Measurements from ENCODE around the gene ETNPPL. TPM values are rescaled to one million over a fixed set of nuclear protein-coding genes. Genes with fewer than 3 reads are reported as not detected.

Gene ETNPPL
- not detected for total RNA-seq

DNA sequence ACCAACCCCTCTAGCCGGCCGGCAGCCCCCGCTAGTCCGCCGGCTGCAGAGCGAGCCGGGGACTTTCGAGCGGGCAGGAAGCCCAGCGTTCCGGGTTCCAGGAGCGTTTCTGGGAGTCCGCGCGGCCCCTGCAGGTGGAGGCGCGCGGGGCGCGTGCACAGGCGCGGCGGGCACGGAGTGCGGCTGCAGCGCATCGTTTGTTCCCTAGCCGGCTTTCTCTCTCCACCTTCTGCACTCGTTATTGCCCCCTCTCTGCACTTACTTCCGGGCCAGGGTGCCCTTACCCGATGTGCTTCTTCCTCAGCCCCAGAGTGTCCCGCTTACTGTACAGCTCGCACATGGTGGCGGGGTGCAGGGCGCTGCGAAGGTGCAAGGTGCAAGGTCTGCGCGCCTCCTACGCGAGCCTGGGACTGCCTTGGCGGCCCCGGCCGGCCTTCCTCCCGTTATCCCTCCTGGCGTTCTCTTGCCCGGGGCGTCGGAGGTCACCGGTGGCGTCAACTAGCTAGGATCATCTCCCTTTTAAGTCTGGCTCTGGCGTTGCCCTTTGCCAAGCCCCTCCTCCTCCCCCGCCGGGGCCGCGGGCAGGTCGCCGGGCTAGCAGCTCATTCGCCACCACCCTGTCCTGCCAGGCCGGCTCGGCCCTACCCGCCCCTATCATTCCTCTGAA lies at the start of gene ETNPPL:
TSS of gene ETNPPL (minus strand) at position 495 of the 667 bp plus-strand sequence. CDS start at position 340, 155 bp downstream.
- ChIA-PET POLR2A (no interaction called here), CTCF (no interaction called here)

DNA sequence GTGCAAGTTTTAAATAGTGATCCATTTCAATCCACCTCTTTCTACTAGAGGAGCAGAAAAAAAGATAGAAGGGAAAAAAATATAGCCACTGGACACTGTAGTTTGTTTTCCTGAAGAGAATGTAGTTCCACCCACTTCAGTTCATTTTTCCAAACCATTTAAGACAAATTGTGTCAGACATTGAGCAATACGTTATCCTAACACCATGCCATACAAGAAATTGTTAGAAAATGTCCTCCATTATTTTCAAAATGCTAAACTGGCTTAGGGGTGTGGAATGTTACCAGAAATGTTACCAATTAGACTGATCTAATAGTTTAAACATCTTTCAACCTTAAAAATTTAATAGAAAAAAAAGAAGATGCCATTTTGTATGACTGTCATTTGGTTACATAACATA lies 48.6 kb upstream of the ETNPPL start:
- CTCF ChIA-PET = no interaction called here
- POLR2A ChIA-PET = no interaction called here

DNA sequence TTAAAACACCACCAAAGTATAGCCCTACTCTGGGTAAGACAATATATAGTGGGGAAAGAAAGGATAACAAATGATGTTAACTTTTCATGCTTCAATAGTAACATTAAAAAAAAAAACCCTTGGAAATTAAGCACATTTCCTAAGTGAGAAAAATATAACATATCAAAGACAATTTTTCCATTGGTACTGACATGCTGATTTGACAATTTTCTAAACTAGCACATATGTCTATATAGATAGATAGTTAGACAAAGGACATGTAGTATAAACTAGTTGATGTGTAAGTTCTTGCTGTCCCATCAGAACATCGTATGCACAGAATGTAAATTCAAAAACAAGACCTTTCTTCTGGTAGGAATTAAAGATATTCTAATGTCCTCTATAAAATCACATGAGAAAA lies 47.2 kb upstream of the ETNPPL start:
- ChIA-PET CTCF (no interaction called here), POLR2A (no interaction called here)

DNA sequence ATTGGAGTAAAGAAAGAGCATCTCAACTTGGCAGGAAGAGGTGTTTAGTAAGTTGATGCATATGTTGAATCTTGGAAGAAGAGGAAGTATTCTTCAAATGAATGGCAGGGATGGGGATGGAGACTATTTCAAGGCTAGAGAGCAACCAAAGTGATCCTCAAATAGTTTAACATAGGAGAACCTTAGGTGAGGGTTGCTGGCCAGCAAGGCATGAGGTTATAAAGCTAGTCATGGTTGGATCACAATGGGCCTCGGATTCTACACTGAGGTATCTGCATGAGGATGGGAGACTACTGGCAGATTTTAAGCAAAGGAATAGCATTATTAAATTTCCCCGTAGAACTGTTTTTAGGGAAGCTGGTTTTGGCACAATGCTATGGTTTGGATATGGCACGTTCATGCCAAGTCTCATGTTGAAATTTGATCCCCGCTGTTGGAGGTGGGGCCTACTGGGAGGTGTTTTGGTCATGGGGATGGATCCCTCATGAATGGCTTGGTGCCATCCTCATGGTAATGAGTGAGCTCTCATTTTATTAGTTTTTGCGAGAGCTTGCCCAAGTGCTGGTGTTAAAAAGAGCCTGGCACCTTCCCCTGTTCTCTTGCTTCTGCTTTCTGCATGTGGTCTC lies 41.9 kb upstream of the ETNPPL start:
- ChIA-PET POLR2A (no interaction called here), CTCF (no interaction called here)

DNA sequence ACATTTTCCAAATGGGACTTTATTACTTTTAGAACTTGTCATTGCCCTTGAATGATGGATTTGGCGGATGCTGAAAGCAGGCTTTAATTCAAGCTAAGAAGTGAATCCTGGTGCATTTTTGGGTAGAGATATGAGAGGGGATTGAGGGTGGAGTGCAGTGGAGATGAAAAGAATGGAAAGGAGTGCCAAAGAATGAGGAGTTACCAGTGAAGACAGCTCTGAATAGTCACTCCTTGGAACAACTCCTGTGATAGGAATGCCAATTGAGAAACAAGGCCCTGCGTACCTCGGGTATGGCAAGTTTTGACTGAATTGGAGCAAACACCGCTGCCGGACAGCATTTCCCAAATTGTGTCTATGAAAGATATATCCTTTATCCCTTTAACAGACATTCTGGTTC lies 36.5 kb upstream of the ETNPPL start:
- POLR2A ChIA-PET = no interaction called here
- CTCF ChIA-PET = no interaction called here

DNA sequence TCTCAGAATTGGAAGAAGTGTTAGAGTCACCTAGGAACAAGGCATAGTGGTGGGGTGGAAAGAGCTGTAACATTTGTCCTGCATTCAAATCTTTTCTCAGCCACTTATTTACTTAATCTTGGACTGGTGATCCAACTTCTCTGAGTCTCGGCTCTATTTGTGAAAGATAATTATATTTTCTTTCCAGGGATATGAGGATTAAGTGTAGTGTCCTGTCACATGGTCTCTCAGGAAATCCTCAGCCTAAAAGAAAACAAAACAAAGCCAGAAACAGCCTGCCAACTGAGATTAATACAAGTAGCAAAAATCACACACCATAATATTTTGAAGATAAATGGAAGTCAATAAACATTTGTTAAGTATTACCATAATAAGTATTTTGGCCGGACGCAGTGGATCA lies 33.3 kb upstream of the ETNPPL start:
- ChIA-PET POLR2A (no interaction called here), CTCF (interaction anchor here (0.5 kb wide), 1 partner anchor 836 kb away, joined by 5 read pairs; no protein-coding TSS in a partner anchor)

DNA sequence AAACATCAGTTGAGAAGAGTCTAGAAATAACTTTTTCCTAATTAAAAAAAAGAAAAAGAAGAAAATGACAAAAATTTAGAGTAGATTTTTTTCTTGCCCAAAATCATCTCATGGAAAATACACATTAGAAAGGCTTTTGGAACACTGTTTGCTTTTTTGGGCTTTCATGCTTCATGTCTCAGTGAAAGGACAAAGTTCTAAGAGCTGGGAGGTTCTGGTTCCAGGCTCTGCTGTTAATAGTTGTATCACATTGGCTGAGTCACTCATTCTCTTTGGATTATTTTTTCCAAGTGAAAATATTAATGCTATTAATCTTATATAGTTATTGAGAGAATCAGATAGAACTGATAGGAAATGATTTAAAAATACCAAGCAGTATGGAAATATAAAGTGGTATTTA lies 32.9 kb upstream of the ETNPPL start:
- ChIA-PET POLR2A (no interaction called here), CTCF (no interaction called here)

DNA sequence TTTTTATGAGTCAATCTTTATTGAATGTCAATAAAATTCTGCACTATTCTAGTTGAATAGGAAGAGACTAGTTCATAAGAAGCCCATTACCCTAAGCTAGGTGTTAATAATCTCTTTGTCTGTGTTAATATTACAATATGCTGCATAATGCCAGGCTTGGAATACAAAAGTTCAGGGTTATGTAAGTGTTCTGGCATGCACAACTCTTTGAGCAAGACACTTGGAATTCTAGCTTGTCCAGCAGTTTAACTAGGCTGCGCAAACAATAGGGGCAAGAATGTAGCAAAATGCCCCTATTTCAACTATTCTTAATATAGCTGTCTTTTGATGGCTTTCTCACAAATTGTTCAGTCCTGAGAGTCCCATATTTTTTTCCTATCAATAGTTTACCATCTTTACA lies 31.3 kb upstream of the ETNPPL start:
- CTCF ChIA-PET = no interaction called here
- POLR2A ChIA-PET = no interaction called here

DNA sequence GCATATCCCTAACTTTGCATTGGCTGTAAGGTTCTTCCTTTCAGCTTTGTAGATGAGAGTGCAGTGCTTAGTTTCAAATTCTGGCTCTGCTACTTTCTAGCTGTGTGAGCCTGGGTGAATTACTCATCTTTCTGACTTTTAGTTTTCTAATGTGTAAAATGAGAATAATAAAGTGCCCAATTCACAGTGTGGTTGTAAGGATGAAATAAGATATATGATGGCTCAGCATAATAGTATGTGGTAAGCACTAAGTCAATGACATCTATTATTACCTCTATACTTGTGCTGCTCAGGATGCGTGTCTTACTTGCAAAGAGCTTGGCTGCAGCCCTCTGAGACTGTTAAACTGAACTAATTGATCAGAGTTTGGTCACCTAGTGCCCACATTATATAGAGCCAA lies 30.6 kb upstream of the ETNPPL start:
- POLR2A ChIA-PET = no interaction called here
- CTCF ChIA-PET = no interaction called here

DNA sequence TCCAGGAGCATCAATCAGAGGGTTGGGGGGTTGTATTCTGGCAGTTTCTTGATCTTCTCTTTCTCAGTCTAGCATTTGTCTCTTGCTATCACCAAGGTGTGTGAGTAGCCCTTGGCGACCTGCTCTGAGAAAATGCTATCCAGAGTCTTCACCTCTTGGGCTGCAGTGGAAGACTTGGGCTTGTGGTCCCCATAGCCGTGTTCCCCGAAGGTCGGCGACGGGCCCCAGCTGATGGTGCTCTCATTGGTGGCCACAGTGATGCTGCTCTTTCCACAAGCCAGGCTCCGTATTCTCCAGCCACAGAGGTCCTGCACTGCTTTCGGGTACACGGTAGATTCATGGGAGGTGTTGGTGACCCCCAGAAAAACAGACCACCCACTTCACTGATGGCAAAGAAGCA lies 25.9 kb upstream of the ETNPPL start:
- ChIA-PET CTCF (no interaction called here), POLR2A (no interaction called here)

DNA sequence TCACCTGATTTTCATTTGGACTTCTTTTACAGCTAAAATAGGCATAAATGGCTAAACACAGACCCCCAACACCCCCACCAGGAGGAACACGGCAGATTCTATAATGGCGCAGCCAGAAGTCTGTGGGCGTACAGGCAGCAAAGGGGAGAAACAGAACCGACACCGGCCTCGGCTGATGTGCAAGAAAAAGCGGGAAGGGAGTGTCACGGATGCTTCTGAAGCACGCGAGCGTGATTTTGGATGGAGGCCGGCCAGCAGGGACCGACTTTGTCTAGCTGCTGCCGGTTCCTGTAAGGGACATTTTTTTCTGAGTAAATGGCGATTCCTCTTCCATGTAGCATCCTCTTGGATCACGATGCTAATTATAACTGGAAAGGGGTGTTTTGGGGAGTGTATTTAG lies 24.9 kb upstream of the ETNPPL start:
- POLR2A ChIA-PET = no interaction called here
- CTCF ChIA-PET = no interaction called here

DNA sequence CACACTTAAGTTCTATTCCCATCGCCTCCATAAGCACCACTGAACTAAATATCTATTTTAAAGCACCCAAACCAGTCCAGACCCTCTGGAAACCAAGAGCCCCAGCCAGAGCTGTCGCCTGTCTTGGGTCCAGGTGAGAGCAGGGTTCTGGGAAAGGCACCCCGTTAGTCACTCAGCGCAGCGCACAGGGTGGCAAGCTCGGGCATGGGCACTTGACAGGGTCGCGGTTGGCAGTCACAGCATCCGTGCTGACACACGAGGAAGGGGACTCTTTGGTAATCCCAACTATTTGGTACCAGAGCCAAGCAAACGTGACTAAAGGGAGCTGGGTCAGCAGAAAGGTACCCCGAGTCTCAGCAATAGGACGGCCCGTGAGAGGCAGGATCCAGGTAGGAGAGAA lies 24.3 kb upstream of the ETNPPL start:
- ChIA-PET CTCF (no interaction called here), POLR2A (no interaction called here)

DNA sequence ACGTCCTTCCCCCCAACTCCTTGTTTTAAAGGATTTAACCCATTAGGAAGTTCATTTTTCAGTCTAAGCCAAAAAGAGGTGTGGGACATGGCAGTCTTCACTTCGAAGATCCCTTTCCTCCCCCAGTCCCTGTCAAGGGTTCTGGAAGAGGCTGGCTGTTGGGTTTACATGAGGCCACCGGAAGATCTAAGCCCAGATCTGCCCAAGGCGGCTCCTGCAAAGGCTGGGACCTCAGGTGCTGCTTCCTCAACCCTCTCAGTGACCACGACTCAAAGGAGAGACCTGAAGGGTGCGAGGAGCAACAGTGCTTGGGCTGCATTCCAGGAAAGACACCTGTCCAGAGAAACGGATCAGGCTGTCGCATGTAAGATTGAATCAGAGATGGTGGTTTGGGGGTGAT lies 23.5 kb upstream of the ETNPPL start:
- ChIA-PET CTCF (no interaction called here), POLR2A (no interaction called here)

DNA sequence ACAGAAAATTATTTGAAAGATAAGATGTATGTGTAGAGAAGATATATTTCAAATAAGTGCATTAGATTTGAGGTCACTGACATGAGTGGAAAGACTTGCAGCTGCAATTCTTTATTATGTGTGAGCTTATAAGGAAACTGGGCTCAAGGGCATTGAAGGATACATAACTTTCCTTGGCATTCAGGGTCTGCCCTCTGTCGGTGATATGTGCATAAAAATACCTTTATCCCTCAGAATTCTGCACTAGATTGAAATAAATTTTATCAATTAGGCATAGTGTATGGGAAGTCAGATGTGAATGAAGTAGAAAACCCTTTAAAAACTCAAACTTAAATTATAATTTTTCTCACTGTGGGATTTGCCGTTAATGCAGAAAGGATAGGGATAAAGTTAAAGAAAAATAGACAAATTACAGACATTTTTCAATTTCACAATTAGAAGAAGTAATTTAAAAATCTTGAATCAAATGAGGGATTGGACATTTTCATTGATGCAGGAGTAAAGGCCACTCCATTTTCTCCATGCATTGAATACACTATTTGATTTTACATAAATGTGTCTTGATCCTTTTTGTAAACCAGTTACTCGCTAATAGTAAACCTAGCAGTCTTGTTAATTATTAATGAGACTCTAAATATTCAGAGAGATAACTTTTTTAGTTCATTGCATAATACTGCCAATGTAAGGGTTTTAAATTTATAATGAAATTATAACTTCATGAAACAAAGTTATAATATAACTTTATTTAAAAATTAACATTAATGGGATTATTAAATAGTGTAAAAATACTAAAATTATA lies 21.0 kb upstream of the ETNPPL start:
- ChIA-PET CTCF (no interaction called here), POLR2A (no interaction called here)

DNA sequence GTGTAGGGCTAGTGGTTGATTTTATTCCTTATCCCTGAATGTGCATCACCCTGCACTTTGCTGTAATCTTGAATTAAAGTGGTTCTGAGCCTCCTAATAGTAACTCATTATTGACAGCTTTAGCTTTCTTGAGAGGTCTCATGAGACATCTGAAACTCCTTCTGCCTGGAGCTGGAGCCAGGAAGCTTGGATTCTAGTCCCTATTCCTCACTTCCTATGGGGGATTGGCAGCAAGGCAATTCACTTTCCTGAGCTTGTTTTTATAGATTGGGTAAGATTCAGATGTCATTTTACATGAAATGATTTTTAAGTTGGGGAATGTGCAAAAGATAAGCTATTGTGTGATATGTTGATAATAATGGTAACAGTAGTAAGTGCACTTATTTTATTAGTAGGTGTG lies 17.1 kb upstream of the ETNPPL start:
- ChIA-PET POLR2A (no interaction called here), CTCF (no interaction called here)

DNA sequence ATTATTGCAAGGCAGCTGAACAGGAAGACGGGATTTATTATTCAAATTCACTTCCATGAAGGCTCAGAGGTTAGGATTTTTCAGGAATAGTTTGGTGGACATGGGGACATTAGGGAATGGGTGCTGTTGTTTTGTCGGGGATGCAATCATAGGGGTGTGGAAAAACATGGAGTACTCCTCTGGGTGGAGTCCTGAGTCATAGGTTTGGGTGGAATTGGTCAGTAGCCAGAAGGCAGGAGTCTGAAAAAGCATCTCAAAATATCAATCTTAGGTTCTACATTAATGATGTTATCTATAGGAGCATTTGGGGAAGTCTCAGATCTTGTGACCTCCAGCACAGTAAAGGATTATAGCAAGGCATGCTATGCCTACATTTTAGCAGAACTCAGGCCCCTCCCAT lies 14.5 kb upstream of the ETNPPL start:
- CTCF ChIA-PET = no interaction called here
- POLR2A ChIA-PET = no interaction called here

DNA sequence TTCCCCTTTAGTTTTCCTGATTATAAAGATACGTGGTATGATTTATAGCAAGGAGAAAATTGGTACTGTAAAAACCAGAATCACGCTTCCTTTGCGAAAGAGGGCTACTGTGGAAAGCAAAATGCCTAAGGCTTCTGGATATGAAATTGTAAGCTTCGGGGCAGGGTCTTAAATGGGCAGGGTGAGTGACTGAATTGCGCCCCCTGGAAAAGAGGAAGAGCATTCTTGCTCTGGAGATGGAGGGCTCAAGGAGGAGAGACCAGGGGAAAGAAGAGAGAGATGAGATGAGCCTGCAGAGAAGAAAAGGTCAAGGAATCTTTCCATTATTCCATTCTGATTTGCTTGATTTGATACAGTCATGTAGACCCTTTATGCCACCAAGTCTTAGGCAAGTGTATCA lies 13.1 kb upstream of the ETNPPL start:
- POLR2A ChIA-PET = no interaction called here
- CTCF ChIA-PET = no interaction called here

DNA sequence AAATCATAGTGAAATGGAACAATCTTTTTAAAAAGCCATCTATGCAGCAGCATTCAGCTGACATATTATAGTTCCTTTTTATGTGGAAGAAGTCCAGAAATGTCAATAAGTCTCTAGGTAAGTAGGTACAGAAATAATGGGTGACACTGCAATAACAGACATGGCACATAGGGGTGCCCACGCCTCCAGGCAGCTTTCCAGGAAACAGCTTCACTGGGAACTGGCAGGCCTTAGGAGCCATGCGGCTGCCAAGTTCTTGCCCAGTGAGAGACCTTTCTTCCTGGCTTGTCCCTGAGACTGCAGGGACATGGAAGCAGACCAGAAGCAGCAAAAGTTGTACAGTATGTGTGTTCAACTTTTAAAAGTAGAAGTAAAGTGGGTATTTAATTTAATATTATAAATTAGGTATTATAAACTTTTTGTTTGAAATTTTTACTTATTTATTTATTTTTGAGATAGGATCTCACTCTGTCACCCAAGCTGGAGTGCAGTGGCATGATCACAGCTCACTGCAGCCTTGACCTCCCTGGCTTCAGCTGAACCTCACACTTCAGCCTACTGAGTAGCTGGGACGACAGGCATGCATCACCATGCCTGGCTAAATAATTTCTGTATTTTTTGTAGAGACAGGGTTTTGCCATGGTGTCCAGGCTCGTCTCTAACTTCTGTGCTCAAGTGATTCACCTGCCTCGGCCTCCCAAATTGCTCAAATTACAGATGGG lies 12.1 kb upstream of the ETNPPL start:
- ChIA-PET CTCF (no interaction called here), POLR2A (interaction anchor here (0.6 kb wide), 1 partner anchor 28 kb away, joined by 3 read pairs; no protein-coding TSS in a partner anchor)

DNA sequence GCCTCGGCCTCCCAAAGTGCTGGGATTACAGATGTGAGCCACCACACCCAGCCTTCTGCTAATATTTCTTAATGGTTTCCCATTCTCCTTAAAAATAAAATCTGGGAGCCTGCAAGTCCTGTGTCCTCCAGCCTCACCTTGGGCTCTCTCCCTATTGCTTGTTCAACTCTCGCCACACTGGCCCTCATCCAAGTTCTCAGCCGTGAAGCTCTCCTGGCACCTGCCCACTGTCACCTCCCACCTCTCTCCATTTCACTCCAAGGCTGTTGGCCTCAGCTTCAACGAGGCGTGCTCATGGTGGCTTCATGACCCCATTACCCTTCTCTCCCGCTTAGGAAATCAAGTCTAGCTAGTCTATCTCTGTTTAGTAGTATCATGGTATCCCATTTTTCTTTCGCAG lies 9.5 kb upstream of the ETNPPL start:
- ChIA-PET CTCF (interaction anchor here (0.6 kb wide), 1 partner anchor 1364 kb away, joined by 3 read pairs; no protein-coding TSS in a partner anchor), POLR2A (interaction anchor here (0.6 kb wide), 1 partner anchor 285 kb away, joined by 5 read pairs; no protein-coding TSS in a partner anchor)

DNA sequence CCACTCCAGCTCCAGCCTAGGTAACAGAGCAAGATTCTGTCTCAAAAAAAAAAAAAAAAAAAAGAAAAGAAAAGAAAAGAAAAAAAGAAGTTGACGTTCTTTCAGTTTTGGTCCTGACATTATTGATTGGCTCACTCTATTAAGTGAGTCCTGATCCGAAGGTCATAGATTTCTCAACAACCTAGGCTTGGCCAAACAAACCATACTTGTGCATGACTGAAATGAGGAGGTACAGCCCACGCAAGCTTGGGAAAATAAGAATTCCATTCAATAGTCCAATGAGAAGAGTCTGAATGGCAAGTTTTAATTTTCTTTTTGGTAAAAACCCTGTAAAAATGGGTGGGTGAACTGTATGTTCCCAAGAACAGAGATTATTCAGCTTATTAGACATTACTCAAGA lies 3.2 kb upstream of the ETNPPL start:
- POLR2A ChIA-PET = no interaction called here
- CTCF ChIA-PET = interaction anchor here (0.6 kb wide), 2 partner anchors 29 to 1029 kb away, joined by 3 to 5 read pairs; no protein-coding TSS in a partner anchor

DNA sequence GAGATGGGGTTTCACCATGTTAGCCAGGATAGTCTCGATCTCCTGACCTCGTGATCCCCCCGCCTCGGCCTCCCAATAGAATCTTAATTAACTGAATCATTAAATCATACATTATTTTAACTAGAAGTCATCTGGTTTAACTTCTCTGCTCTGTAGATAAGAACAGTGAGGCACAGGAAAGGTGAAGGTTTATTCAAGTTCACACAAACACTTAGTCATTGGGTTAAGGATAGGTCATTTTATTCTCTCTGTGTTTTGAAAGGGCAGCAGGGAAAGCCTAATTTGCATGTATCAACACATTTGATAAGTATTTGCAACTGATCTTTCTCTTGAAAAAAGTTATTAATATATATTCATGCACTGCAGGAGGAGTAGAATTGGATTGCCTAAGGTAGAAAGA lies 1.1 kb upstream of the ETNPPL start:
- ChIA-PET POLR2A (no interaction called here), CTCF (no interaction called here)

All from activated CD8-positive, alpha-beta memory T cell treated with anti-CD3 and anti-CD28 coated beads for 36 hours (primary cell).